ENCODE data around the gene MECR.

DNA sequence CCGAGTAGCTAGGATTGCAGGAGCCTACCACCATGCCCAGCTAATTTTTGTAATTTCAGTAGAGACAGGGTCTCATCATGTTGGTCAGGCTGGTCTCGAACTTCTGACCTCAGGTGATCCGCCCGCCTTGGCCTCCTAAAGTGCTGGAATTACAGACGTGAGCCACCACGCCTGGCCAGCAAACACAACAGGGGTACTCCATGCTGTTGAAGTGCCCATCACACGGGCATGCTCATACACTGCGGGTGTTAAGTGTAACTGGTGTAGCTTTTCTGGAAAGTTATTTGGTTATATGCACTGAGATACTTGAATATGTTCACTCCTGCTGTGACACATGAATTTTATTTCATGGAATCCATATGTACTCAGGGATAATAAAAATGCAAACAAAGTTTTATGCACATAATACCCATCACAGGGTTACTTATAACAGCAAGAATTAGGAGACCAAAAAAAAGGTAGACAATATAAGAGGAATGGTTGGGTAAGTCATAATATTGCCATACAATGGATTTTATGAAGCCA lies 58.3 kb downstream of the MECR start:
- TF ChIP-seq, protein P1, sequence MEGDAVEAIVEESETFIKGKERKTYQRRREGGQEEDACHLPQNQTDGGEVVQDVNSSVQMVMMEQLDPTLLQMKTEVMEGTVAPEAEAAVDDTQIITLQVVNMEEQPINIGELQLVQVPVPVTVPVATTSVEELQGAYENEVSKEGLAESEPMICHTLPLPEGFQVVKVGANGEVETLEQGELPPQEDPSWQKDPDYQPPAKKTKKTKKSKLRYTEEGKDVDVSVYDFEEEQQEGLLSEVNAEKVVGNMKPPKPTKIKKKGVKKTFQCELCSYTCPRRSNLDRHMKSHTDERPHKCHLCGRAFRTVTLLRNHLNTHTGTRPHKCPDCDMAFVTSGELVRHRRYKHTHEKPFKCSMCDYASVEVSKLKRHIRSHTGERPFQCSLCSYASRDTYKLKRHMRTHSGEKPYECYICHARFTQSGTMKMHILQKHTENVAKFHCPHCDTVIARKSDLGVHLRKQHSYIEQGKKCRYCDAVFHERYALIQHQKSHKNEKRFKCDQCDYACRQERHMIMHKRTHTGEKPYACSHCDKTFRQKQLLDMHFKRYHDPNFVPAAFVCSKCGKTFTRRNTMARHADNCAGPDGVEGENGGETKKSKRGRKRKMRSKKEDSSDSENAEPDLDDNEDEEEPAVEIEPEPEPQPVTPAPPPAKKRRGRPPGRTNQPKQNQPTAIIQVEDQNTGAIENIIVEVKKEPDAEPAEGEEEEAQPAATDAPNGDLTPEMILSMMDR (IDR thresholded peaks at IDR 0.05): no peak
- TF ChIP-seq POLR2A (IDR thresholded peaks at IDR 0.05): no peak

Data from uterus (tissue), 2 donors.